HCT116 (cell line): ENCODE results near the gene IL1R1.

Experiments used
- CBX3 ChIP-seq: IDR thresholded peaks from 2 replicates; pipeline ENCODE4 v1.6.1; 2012; ENCODE audit warnings: low read depth
- EZH2phosphoT487 ChIP-seq: fragments of 200-600 bp; IDR thresholded peaks from 2 replicates; pipeline ENCODE4 v1.6.1; 2018; ENCODE audit warnings: antibody characterized with exemption, borderline replicate concordance
- JUND ChIP-seq: IDR thresholded peaks from 2 replicates; pipeline ENCODE4 v1.6.1; 2012
- POLR2A ChIP-seq: IDR thresholded peaks from 2 replicates; pipeline ENCODE4 v1.7.0; 2011; ENCODE audit warnings: borderline replicate concordance; ENCODE audit not compliant: insufficient read depth, insufficient read length; ENCODE audit errors: extremely low read depth
- POLR2AphosphoS5 ChIP-seq: IDR thresholded peaks from 2 replicates; pipeline ENCODE4 v1.6.1; 2011; ENCODE audit warnings: mild to moderate bottlenecking, low read depth, low read length, moderate library complexity
- SIN3A ChIP-seq: IDR thresholded peaks from 2 replicates; pipeline ENCODE4 v1.6.1; 2012; ENCODE audit warnings: low read depth
- TF ChIP-seq, protein P1 (sequence below), 3 experiments: fragments of 200-600 bp in 1 of 3; sonication (generic) in 1 of 3; IDR thresholded peaks in 2 of 3; conservative IDR thresholded peaks in 1 of 3; 2 replicates each; pipeline ENCODE4 v1.5.1; 2012 to 2017; ENCODE audit warnings: low read depth in 2 of 3, low read length in 2 of 3, antibody characterized with exemption in 1 of 3, borderline replicate concordance in 1 of 3, control low read depth in 1 of 3, mild to moderate bottlenecking in 1 of 3, mixed read lengths in 1 of 3, mixed run types in 1 of 3, moderate library complexity in 1 of 3; ENCODE audit not compliant: insufficient read depth in 1 of 3
- TF ChIP-seq, protein P2 (sequence below): IDR thresholded peaks from 2 replicates; pipeline ENCODE4 v1.6.1; 2012
- TF ChIP-seq, protein P3 (sequence below): IDR thresholded peaks from 2 replicates; pipeline ENCODE4 v1.6.1; 2012; ENCODE audit warnings: low read depth
- TF ChIP-seq, protein P4 (sequence below): IDR thresholded peaks from 2 replicates; pipeline ENCODE4 v1.6.1; 2011; ENCODE audit warnings: mild to moderate bottlenecking, low read length, moderate library complexity; ENCODE audit not compliant: insufficient replicate concordance; ENCODE audit errors: extremely low read depth

DNA sequence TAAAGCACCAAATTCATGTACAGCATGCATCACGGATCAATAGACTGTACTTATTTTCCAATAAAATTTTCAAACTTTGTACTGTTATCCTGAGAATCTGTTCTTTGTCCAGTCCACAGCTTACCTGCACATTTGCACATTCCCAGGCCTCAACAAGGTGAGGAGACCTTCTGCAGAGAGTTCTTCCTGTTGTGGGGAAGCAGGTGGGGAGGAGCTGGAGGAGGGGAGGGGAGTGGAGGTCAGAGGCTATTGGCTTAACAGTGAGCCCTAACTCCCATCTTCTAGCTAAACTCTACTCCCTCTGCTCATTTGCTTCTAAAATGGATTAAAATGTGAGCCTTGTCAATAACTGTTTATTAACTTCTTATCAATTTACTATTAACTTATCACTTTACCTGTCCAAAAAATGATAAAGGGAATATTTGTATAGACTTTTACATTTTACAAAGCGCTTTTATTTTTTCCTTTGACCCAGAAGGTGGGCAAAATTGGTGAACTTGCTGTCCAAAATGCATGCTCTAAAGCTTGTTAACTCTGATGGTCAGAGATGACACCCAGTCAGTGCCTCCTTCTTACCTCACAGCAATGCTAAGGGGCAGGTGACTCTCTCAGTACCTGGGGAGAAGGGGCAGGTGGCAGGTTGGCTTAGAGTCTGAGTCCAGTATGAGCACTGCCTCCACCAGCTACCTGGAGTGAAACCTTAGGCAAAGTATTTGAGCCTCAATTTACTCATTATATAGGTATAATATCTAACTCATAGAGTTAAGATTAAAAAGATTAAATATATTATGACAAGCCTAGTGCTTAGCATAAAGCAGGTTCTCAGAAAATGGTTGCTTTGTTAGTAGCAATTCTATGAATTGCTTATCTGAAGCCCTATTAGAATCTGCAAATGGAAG, 37.5 kb downstream of the IL1R1 start:
- TF ChIP-seq, protein P1, sequence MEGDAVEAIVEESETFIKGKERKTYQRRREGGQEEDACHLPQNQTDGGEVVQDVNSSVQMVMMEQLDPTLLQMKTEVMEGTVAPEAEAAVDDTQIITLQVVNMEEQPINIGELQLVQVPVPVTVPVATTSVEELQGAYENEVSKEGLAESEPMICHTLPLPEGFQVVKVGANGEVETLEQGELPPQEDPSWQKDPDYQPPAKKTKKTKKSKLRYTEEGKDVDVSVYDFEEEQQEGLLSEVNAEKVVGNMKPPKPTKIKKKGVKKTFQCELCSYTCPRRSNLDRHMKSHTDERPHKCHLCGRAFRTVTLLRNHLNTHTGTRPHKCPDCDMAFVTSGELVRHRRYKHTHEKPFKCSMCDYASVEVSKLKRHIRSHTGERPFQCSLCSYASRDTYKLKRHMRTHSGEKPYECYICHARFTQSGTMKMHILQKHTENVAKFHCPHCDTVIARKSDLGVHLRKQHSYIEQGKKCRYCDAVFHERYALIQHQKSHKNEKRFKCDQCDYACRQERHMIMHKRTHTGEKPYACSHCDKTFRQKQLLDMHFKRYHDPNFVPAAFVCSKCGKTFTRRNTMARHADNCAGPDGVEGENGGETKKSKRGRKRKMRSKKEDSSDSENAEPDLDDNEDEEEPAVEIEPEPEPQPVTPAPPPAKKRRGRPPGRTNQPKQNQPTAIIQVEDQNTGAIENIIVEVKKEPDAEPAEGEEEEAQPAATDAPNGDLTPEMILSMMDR (IDR thresholded peaks at IDR 0.05 in 2 of 3, conservative IDR thresholded peaks at IDR 0.05 in 1 of 3; ENCODE audit: borderline replicate concordance in 1 of 3, insufficient read depth in 1 of 3, low read depth in 2 of 3, low read length in 2 of 3), result no peak
- TF ChIP-seq EZH2phosphoT487, result no peak
- TF ChIP-seq, protein P2, sequence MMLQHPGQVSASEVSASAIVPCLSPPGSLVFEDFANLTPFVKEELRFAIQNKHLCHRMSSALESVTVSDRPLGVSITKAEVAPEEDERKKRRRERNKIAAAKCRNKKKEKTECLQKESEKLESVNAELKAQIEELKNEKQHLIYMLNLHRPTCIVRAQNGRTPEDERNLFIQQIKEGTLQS, result no peak
- TF ChIP-seq POLR2AphosphoS5, result no peak
- TF ChIP-seq, protein P3, sequence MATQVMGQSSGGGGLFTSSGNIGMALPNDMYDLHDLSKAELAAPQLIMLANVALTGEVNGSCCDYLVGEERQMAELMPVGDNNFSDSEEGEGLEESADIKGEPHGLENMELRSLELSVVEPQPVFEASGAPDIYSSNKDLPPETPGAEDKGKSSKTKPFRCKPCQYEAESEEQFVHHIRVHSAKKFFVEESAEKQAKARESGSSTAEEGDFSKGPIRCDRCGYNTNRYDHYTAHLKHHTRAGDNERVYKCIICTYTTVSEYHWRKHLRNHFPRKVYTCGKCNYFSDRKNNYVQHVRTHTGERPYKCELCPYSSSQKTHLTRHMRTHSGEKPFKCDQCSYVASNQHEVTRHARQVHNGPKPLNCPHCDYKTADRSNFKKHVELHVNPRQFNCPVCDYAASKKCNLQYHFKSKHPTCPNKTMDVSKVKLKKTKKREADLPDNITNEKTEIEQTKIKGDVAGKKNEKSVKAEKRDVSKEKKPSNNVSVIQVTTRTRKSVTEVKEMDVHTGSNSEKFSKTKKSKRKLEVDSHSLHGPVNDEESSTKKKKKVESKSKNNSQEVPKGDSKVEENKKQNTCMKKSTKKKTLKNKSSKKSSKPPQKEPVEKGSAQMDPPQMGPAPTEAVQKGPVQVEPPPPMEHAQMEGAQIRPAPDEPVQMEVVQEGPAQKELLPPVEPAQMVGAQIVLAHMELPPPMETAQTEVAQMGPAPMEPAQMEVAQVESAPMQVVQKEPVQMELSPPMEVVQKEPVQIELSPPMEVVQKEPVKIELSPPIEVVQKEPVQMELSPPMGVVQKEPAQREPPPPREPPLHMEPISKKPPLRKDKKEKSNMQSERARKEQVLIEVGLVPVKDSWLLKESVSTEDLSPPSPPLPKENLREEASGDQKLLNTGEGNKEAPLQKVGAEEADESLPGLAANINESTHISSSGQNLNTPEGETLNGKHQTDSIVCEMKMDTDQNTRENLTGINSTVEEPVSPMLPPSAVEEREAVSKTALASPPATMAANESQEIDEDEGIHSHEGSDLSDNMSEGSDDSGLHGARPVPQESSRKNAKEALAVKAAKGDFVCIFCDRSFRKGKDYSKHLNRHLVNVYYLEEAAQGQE, result no peak
- no peak for TF ChIP-seq CBX3
- TF ChIP-seq, protein P4, sequence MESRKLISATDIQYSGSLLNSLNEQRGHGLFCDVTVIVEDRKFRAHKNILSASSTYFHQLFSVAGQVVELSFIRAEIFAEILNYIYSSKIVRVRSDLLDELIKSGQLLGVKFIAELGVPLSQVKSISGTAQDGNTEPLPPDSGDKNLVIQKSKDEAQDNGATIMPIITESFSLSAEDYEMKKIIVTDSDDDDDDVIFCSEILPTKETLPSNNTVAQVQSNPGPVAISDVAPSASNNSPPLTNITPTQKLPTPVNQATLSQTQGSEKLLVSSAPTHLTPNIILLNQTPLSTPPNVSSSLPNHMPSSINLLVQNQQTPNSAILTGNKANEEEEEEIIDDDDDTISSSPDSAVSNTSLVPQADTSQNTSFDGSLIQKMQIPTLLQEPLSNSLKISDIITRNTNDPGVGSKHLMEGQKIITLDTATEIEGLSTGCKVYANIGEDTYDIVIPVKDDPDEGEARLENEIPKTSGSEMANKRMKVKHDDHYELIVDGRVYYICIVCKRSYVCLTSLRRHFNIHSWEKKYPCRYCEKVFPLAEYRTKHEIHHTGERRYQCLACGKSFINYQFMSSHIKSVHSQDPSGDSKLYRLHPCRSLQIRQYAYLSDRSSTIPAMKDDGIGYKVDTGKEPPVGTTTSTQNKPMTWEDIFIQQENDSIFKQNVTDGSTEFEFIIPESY, result no peak
- no peak for TF ChIP-seq SIN3A
- no peak for TF ChIP-seq POLR2A
- TF ChIP-seq JUND, result no peak
